Body of pancreas (tissue), 4 donors: ENCODE data around the gene CAMTA1.

ENCODE experiments used
- POLR2A ChIP-seq, 3 donors: fragments of 450-650 bp; IDR thresholded peaks; one replicate each; pipeline ENCODE4 v1.6.1; 2016; ENCODE audit warnings: antibody characterized with exemption in 3 of 3, mild to moderate bottlenecking in 2 of 3
- TF ChIP-seq, protein P1 (sequence below), 7 experiments: fragments of 450-650 bp in 4 of 7; fragments of 200-600 bp in 3 of 7; sonication (generic) in 3 of 7; IDR thresholded peaks; one replicate each; pipeline ENCODE4 v1.5.1; 2016 to 2019; ENCODE audit warnings: antibody characterized with exemption in 7 of 7

- TF ChIP-seq, protein P1, sequence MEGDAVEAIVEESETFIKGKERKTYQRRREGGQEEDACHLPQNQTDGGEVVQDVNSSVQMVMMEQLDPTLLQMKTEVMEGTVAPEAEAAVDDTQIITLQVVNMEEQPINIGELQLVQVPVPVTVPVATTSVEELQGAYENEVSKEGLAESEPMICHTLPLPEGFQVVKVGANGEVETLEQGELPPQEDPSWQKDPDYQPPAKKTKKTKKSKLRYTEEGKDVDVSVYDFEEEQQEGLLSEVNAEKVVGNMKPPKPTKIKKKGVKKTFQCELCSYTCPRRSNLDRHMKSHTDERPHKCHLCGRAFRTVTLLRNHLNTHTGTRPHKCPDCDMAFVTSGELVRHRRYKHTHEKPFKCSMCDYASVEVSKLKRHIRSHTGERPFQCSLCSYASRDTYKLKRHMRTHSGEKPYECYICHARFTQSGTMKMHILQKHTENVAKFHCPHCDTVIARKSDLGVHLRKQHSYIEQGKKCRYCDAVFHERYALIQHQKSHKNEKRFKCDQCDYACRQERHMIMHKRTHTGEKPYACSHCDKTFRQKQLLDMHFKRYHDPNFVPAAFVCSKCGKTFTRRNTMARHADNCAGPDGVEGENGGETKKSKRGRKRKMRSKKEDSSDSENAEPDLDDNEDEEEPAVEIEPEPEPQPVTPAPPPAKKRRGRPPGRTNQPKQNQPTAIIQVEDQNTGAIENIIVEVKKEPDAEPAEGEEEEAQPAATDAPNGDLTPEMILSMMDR (IDR thresholded peaks at IDR 0.05): no peak
- TF ChIP-seq POLR2A (IDR thresholded peaks at IDR 0.05): no peak
Measured at GRCh38 chr1:7389201-7389905, 604.1 kb downstream of the CAMTA1 start.
